ENCODE results near the gene FOXP4. TPM values are rescaled to one million over a fixed set of nuclear protein-coding genes. Genes with fewer than 3 reads are reported as not detected.

FOXP4 gene
- polyA plus RNA-seq, 1 experiment, result 1.9 TPM

- CTCF ChIA-PET, result no interaction called here
Measured at GRCh38 chr6:41571021-41571780, 25.0 kb downstream of the FOXP4 start.

GRCh38 chr6:41572613-41573012 is 26.4 kb downstream of the FOXP4 start:
- no peak overlapping the region for H3K4me3 ChIP-seq (ENCODE audit: low read depth, low read length)
- no peaks in the 10 kb centered on the region for H3K9me3 ChIP-seq (ENCODE audit: control insufficient read depth, insufficient read depth, low read length)
- ChIA-PET POLR2A (no interaction called here), CTCF (no interaction called here)
- no peak for DNase-seq (ENCODE audit: low read depth, low spot score)
- no peak overlapping the region for H3K27ac ChIP-seq (ENCODE audit: low read depth, low read length)
- TF ChIP-seq CTCF (IDR thresholded peaks at IDR 0.05; ENCODE audit: low read depth, low read length), result no peak
- H3K27me3 ChIP-seq (ENCODE audit: control insufficient read depth, insufficient read depth, low read length), result no peaks in the 10 kb centered on the region

More at GRCh38 chr6:41571021-41571780, 25.0 kb downstream of the FOXP4 start:
- DNase-seq (ENCODE audit: low read depth, low spot score), result no peak
- H3K4me3 ChIP-seq (ENCODE audit: low read depth, low read length), result no peak overlapping the region
- no peaks in the 10 kb centered on the region for H3K9me3 ChIP-seq (ENCODE audit: control insufficient read depth, insufficient read depth, low read length)
- POLR2A ChIA-PET, result no interaction called here
- no peak overlapping the region for H3K27ac ChIP-seq (ENCODE audit: low read depth, low read length)
- no peaks in the 10 kb centered on the region for H3K27me3 ChIP-seq (ENCODE audit: control insufficient read depth, insufficient read depth, low read length)
- TF ChIP-seq CTCF (IDR thresholded peaks at IDR 0.05; ENCODE audit: low read depth, low read length), result no peak

DNA sequence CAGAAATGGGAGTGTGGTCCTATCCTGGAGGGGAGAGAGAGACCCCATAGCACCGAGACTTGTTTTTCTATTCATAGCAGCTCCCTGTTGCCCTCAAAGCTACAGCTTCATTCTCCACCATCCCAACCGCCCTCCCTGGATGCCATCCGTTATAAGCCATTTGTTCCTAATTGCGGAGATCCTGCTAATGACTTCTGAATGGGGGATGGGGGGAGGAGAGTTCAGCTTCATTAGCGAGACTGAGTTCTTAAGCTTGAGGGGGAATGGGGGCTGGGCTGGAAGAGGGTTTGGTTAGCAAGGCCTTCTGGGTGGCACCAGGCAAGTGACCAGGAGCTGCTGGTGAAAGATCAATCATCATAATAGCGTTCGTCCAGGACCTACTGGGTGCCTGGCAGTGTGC is 27.1 kb downstream of the FOXP4 start:
- no peak overlapping the region for H3K27ac ChIP-seq (ENCODE audit: low read depth, low read length)
- no peak overlapping the region for H3K4me3 ChIP-seq (ENCODE audit: low read depth, low read length)
- DNase-seq (ENCODE audit: low read depth, low spot score), result no peak
- POLR2A ChIA-PET, result no interaction called here
- H3K9me3 ChIP-seq (ENCODE audit: control insufficient read depth, insufficient read depth, low read length), result no peaks in the 10 kb centered on the region
- no peak for TF ChIP-seq CTCF (IDR thresholded peaks at IDR 0.05; ENCODE audit: low read depth, low read length)
- no peaks in the 10 kb centered on the region for H3K27me3 ChIP-seq (ENCODE audit: control insufficient read depth, insufficient read depth, low read length)
- CTCF ChIA-PET, result no interaction called here

DNA sequence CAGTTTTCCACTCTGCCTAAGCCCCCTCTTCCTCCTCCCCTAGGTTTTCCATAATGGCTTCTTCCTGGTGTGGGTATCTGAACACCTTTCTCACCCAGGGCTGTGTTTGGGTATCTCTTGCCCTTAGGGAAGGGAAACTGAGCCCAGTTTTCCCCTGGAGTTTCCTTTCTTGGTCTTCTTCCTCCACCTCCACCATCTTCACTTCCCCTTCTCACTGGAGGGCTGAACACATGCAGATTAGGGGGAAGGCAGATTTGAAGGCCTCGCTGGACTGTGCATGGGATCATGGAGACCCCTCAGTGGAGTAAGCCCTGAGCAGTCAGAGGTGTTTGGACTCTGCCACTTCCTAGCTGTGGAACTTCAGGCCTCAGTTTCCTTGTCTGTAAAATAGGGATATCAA is 27.8 kb downstream of the FOXP4 start:
- DNase-seq (ENCODE audit: low read depth, low spot score), result no peak
- no peak overlapping the region for H3K27ac ChIP-seq (ENCODE audit: low read depth, low read length)
- H3K9me3 ChIP-seq (ENCODE audit: control insufficient read depth, insufficient read depth, low read length), result no peaks in the 10 kb centered on the region
- H3K4me3 ChIP-seq (ENCODE audit: low read depth, low read length), result no peak overlapping the region
- no peak for TF ChIP-seq CTCF (IDR thresholded peaks at IDR 0.05; ENCODE audit: low read depth, low read length)
- ChIA-PET POLR2A (no interaction called here), CTCF (no interaction called here)
- no peaks in the 10 kb centered on the region for H3K27me3 ChIP-seq (ENCODE audit: control insufficient read depth, insufficient read depth, low read length)

DNA sequence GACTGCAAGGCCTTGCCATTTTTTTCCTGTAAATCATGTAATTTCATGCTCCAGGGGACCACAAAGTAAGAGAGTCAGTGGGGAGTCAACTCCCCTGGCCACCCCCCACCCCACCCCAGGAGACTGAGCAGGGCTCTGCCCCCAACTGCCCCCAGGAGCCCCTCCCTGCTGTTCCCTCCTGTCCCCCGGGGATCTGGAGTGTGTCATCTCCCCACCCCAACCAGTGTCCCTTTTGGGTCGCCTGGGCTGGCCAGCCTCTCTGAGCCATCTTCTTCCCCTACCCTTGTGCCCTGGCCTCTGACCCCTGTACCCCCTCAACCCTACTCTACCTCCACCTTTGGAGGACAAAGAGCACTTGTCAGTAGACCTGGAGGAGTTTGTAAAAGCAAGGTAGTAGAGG is 29.4 kb downstream of the FOXP4 start:
- TF ChIP-seq CTCF (IDR thresholded peaks at IDR 0.05; ENCODE audit: low read depth, low read length), result no peak
- H3K4me3 ChIP-seq (ENCODE audit: low read depth, low read length), result no peak overlapping the region
- H3K27me3 ChIP-seq (ENCODE audit: control insufficient read depth, insufficient read depth, low read length), result no peaks in the 10 kb centered on the region
- DNase-seq (ENCODE audit: low read depth, low spot score), result no peak
- H3K27ac ChIP-seq (ENCODE audit: low read depth, low read length), result no peak overlapping the region
- CTCF ChIA-PET, result no interaction called here
- POLR2A ChIA-PET, result no interaction called here
- H3K9me3 ChIP-seq (ENCODE audit: control insufficient read depth, insufficient read depth, low read length), result no peaks in the 10 kb centered on the region
